ENCODE results near the gene ADNP. TPM values are rescaled to one million over a fixed set of nuclear protein-coding genes. Genes with fewer than 3 reads are reported as not detected.

ADNP gene
- total and polyA plus RNA-seq, 2 of the 4 experiments (the other 2 are of a cell fraction): 23.3 to 24.8 TPM

- no peak for DNase-seq
- POLR2A ChIA-PET (ENCODE audit: unreplicated experiment): no interaction called here
- H3K79me1 ChIP-seq (ENCODE audit: low read depth in 1 of 2, low read length in 2 of 2): peaks cover 21 to 66% of the 10 kb centered on the region in 2 experiments
- no peak overlapping the region for H3K9ac ChIP-seq (ENCODE audit: low read depth, low read length)
- dilution Hi-C loops (cut with HindIII; ENCODE audit: low sequenced_read_pairs, unreplicated experiment) (loop anchor here (25.0 kb wide), 1 partner anchor 92 kb away; no protein-coding TSS in a partner anchor), in situ Hi-C loops (cut with MboI; ENCODE audit: low sequenced_read_pairs) (no loop called here), intact Hi-C loops (cut with micrococcal nuclease) (no loop called here)
- H2AK5ac ChIP-seq (ENCODE audit: low read depth, low read length): no peak overlapping the region
- H3K14ac ChIP-seq (replicated peaks; ENCODE audit: low read depth, low read length): no peak overlapping the region
- H3K9me1 ChIP-seq (ENCODE audit: insufficient read depth, low read length): peaks cover 5% of the 10 kb centered on the region; the same call in 1 of the 2 replicates
- no peaks in the 10 kb centered on the region for H3K9me3 ChIP-seq (ENCODE audit: control insufficient read depth, insufficient read depth, low read length)
- CTCF ChIA-PET: no interaction called here
- H4K8ac ChIP-seq (ENCODE audit: low read depth in 2 of 2, low read length in 2 of 2): no peak overlapping the region
- no peak overlapping the region for H3K4ac ChIP-seq (ENCODE audit: low read depth, low read length)
- ATAC-seq (ENCODE audit: low read depth): no peak
- H3K27ac ChIP-seq (ENCODE audit: insufficient read depth, low read length): no peak overlapping the region
- no peaks in the 10 kb centered on the region for H3K27me3 ChIP-seq (ENCODE audit: control insufficient read depth, insufficient read depth, low read length)
- no peak overlapping the region for H4K91ac ChIP-seq (ENCODE audit: insufficient read depth, low read depth, low read length)
- no peak overlapping the region for H2BK20ac ChIP-seq (ENCODE audit: low read depth, low read length)
- H3K18ac ChIP-seq (ENCODE audit: low read depth, low read length): no peak overlapping the region
- no peak overlapping the region for H3K23ac ChIP-seq (ENCODE audit: low read depth, low read length)
- WGBS, 2 experiments (ENCODE audit: extremely low coverage in 2 of 2, insufficient read length in 1 of 2): 100% methylated on average over 1 of the region's 6 CpGs; no CpG with 5 or more reads in 1 of the 2 experiments
- H2AFZ ChIP-seq (replicated peaks; ENCODE audit: low read length, poor library complexity): no peak overlapping the region
- H2AK9ac ChIP-seq (replicated peaks; ENCODE audit: low read depth, low read length, poor library complexity): no peak overlapping the region
- no peak overlapping the region for H2BK120ac ChIP-seq (ENCODE audit: low read depth, low read length)
- TF ChIP-seq FOS (IDR thresholded peaks at IDR 0.05; ENCODE audit: low read depth, low read length): no peak
- TF ChIP-seq MAZ (IDR thresholded peaks at IDR 0.05; ENCODE audit: borderline replicate concordance, low read depth, low read length): no peak
- TF ChIP-seq NFE2L2 (IDR thresholded peaks at IDR 0.05; ENCODE audit: low read depth, low read length): no peak
- TF ChIP-seq RAD21 (IDR thresholded peaks at IDR 0.05; ENCODE audit: low read length): no peak
- BruUV-seq (replicated peaks): no TSS peak
- no peak overlapping the region for H2BK15ac ChIP-seq (ENCODE audit: low read depth, low read length)
- H3K56ac ChIP-seq (ENCODE audit: extremely low read depth, insufficient read depth, low read length): no peak overlapping the region
- no peak overlapping the region for H3K4me3 ChIP-seq (ENCODE audit: insufficient read depth, low read depth, low read length)
- no peak overlapping the region for H3K4me2 ChIP-seq (ENCODE audit: low read depth, low read length)
- peaks cover 84% of the 10 kb centered on the region for H4K20me1 ChIP-seq (ENCODE audit: insufficient read depth, low read length)
- no peak overlapping the region for H4K5ac ChIP-seq (ENCODE audit: low read depth, low read length)
- no peak overlapping the region for H2BK5ac ChIP-seq (ENCODE audit: low read depth, low read length, poor library complexity, severe bottlenecking)
- H3K36me3 ChIP-seq (ENCODE audit: control insufficient read depth, insufficient read depth, low read length): peaks cover 18% of the 10 kb centered on the region
- H3K4me1 ChIP-seq (ENCODE audit: control insufficient read depth, insufficient read depth, low read length): no peaks in the 10 kb centered on the region
Observed at GRCh38 chr20:50904067-50904570, 27.1 kb downstream of the ADNP start.

All from IMR-90 (cell line).